Hippocampal formation (tissue), 2 donors: ENCODE results near the gene OR7A10.
"Not testable (repeated sequence)": the region's sequence is repeated elsewhere in the genome, so short reads cannot be mapped to it uniquely, and the experiment has no call there.

Source experiments
- DNase-seq, 2 donors: peaks; one replicate each; lab custom pipeline; 2025; lab: John Stamatoyannopoulos, UW

The OR7A10 gene

DNA sequence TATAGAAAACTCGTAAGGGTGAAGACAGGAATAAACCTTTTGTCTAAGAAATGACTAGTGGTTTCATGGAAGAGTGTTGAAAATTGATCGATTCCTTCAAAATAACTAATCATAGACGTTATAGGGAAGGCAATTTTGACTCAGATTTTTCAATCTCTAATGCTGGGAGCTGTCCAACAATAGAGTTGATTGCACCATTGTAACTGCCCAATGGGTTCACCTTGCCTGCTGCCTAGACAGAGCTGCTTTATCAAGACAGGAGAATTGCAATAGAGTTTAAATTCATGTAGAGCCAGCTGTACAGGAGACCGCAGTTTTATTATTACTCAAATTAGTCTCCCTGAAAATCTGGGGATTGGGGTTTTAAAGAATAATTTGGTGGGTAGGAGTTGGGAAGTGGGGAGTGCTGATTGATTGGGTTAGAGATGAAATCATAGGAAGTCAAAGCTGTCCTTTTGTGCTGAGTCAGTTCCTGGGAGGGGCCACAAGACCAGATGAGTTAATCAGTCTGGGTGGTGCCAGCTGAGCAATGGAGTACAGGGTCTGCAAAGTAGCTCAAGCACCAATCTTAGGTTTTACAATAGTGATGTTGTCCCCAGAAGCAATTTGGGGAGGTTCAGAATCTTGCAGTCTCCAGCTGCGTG, 53.5 kb downstream of the OR7A10 start:
- no peak for DNase-seq

GRCh38 chr19:14792250-14792649, 56.5 kb downstream of the OR7A10 start:
- DNase-seq = not testable (repeated sequence)
